GM19324 (cell line): Measurements from ENCODE around the gene ASPDH.
"Not testable (repeated sequence)": the region's sequence is repeated elsewhere in the genome, so short reads cannot be mapped to it uniquely, and the experiment has no call there.

ENCODE experiments used
- ATAC-seq: cut with Tn5 transposase; IDR thresholded peaks from one replicate; pipeline ENCODE4 v1.9.1; 2021; ENCODE audit warnings: mild to moderate bottlenecking, moderate library complexity; ENCODE audit not compliant: unreplicated experiment, low FRiP score

The ASPDH gene

GRCh38 chr19:50548191-50549058 is 34.7 kb upstream of the ASPDH start:
- no peak for ATAC-seq

GRCh38 chr19:50547385-50548190 is 33.9 kb upstream of the ASPDH start:
- ATAC-seq: no peak

GRCh38 chr19:50546527-50547221 is 33.0 kb upstream of the ASPDH start:
- no peak for ATAC-seq

- no peak for ATAC-seq
Observed at GRCh38 chr19:50542943-50543342, 29.2 kb upstream of the ASPDH start.

GRCh38 chr19:50537769-50538230 is 24.1 kb upstream of the ASPDH start:
- ATAC-seq: no peak

- no peak for ATAC-seq
Observed at GRCh38 chr19:50537306-50537685, 23.6 kb upstream of the ASPDH start.

GRCh38 chr19:50536662-50537305 is 23.1 kb upstream of the ASPDH start:
- no peak for ATAC-seq

GRCh38 chr19:50535672-50536187 is 22.0 kb upstream of the ASPDH start:
- no peak for ATAC-seq

- no peak for ATAC-seq
Observed at GRCh38 chr19:50534478-50534877, 20.8 kb upstream of the ASPDH start.

GRCh38 chr19:50532952-50533351 is 19.2 kb upstream of the ASPDH start:
- no peak for ATAC-seq

- no peak for ATAC-seq
Observed at GRCh38 chr19:50531171-50531612, 17.5 kb upstream of the ASPDH start.

GRCh38 chr19:50528052-50528451 is 14.3 kb upstream of the ASPDH start:
- ATAC-seq: not testable (repeated sequence)

- no peak for ATAC-seq
Observed at GRCh38 chr19:50522881-50523280, 9.2 kb upstream of the ASPDH start.

GRCh38 chr19:50520822-50521465 is 7.2 kb upstream of the ASPDH start:
- no peak for ATAC-seq

- ATAC-seq: no peak
Observed at GRCh38 chr19:50519006-50519575, 5.4 kb upstream of the ASPDH start.

- no peak for ATAC-seq
Observed at GRCh38 chr19:50518091-50519005, 4.6 kb upstream of the ASPDH start.

GRCh38 chr19:50517704-50518075 is 4.0 kb upstream of the ASPDH start:
- ATAC-seq: no peak

GRCh38 chr19:50516964-50517703 is 3.4 kb upstream of the ASPDH start:
- ATAC-seq: no peak
